Cardiac muscle cell (in vitro differentiated cells and primary cell): ENCODE measurements around the gene HIPK4. TPM values are rescaled to one million over a fixed set of nuclear protein-coding genes. Genes with fewer than 3 reads are reported as not detected.

ENCODE experiments used
- DNase-seq, 2 donors: peaks; one replicate each; pipeline versions ENCODE4 v3.0.0 to v3.0.0-alpha.2; 2010 to 2017; ENCODE audit warnings: low read depth in 1 of 2, low spot score in 1 of 2
- H3K27ac ChIP-seq: fragments of 200-600 bp; sonication (generic); 2 replicates; pipeline ENCODE4 v1.5.1; 2016
- H3K27me3 ChIP-seq: fragments of 200-600 bp; sonication (generic); 2 replicates; pipeline ENCODE4 v1.6.0; 2016; ENCODE audit warnings: control low read depth
- H3K36me3 ChIP-seq: fragments of 200-600 bp; sonication (generic); 2 replicates; pipeline ENCODE4 v1.5.1; 2016; ENCODE audit warnings: control low read depth
- H3K4me1 ChIP-seq: fragments of 200-600 bp; sonication (generic); 2 replicates; pipeline ENCODE4 v1.8.1; 2017; ENCODE audit warnings: low read depth, mild to moderate bottlenecking, mixed run types
- H3K4me3 ChIP-seq: fragments of 200-600 bp; sonication (generic); 2 replicates; pipeline ENCODE4 v1.5.1; 2016; ENCODE audit warnings: mild to moderate bottlenecking
- H3K9me3 ChIP-seq: fragments of 200-600 bp; sonication (generic); 2 replicates; pipeline ENCODE4 v1.5.1; 2017; ENCODE audit warnings: low read depth, mild to moderate bottlenecking, control low read depth
- CTCF ChIP-seq: IDR thresholded peaks from 2 replicates; pipeline ENCODE4 v1.5.1; 2012; ENCODE audit warnings: low read depth, mild to moderate bottlenecking, low read length
- polyA plus RNA-seq: library from polyadenylated mRNA; unstranded; fragments of >200 nt; fragmentation: Nextera tagmentation; extraction: Ambion mirVana; gene quantifications from 2 replicates; pipeline ENCODE4 v1.2.1, GENCODE V29; 2016
- total RNA-seq: library from RNA; depleted of rRNA; stranded (reverse); fragments of >200 nt; gene quantifications from 2 replicates; pipeline ENCODE4 v1.2.3, GENCODE V29; 2016

The HIPK4 gene
- total and polyA plus RNA-seq, 2 experiments from 2014 or later = 0.12 to 1.7 TPM

- H3K4me1 ChIP-seq = no peaks in the 10 kb centered on the region
- peak; percentile 93 to 96 for DNase-seq
- H3K9me3 ChIP-seq = no peaks in the 10 kb centered on the region
- H3K4me3 ChIP-seq = peak overlapping the region; percentile 43
- peak overlapping the region; percentile 74 for H3K27ac ChIP-seq
- TF ChIP-seq CTCF = no peak
- H3K36me3 ChIP-seq = no peaks in the 10 kb centered on the region
- no peaks in the 10 kb centered on the region for H3K27me3 ChIP-seq
These were observed 13.4 kb upstream of the HIPK4 start for GRCh38 chr19:40403262-40403984.

- H3K4me1 ChIP-seq = no peaks in the 10 kb centered on the region
- H3K36me3 ChIP-seq = no peaks in the 10 kb centered on the region
- no peaks in the 10 kb centered on the region for H3K9me3 ChIP-seq
- no peak for TF ChIP-seq CTCF
- no peaks in the 10 kb centered on the region for H3K27me3 ChIP-seq
- no peak for DNase-seq
- no peak overlapping the region for H3K4me3 ChIP-seq
- H3K27ac ChIP-seq = no peak overlapping the region
These were observed 10.6 kb upstream of the HIPK4 start for GRCh38 chr19:40400559-40400958.

GRCh38 chr19:40398417-40399131 lies 8.6 kb upstream of the HIPK4 start:
- Histone ChIP-seq H3K4me3 (no peak overlapping the region), H3K27ac (no peak overlapping the region), H3K9me3 (no peaks in the 10 kb centered on the region), H3K27me3 (no peaks in the 10 kb centered on the region), H3K36me3 (no peaks in the 10 kb centered on the region), H3K4me1 (no peaks in the 10 kb centered on the region)
- peak in 1 of 2 donors; percentile 38 for DNase-seq
- TF ChIP-seq CTCF = no peak

GRCh38 chr19:40397568-40397906 lies 7.6 kb upstream of the HIPK4 start:
- no peak overlapping the region for H3K27ac ChIP-seq
- no peak for TF ChIP-seq CTCF
- no peak for DNase-seq
- H3K9me3 ChIP-seq = no peaks in the 10 kb centered on the region
- no peaks in the 10 kb centered on the region for H3K4me1 ChIP-seq
- no peak overlapping the region for H3K4me3 ChIP-seq
- H3K36me3 ChIP-seq = no peaks in the 10 kb centered on the region
- no peaks in the 10 kb centered on the region for H3K27me3 ChIP-seq

- no peak for TF ChIP-seq CTCF
- H3K4me1 ChIP-seq = no peaks in the 10 kb centered on the region
- no peak overlapping the region for H3K27ac ChIP-seq
- DNase-seq = no peak
- no peaks in the 10 kb centered on the region for H3K9me3 ChIP-seq
- H3K27me3 ChIP-seq = no peaks in the 10 kb centered on the region
- H3K36me3 ChIP-seq = no peaks in the 10 kb centered on the region
- no peak overlapping the region for H3K4me3 ChIP-seq
These were observed 7.0 kb upstream of the HIPK4 start for GRCh38 chr19:40396886-40397567.
